Mesenteric fat pad (tissue), 1 donor: ENCODE data around the gene NR2C1. TPM values are rescaled to one million over a fixed set of nuclear protein-coding genes. Genes with fewer than 3 reads are reported as not detected.

Experiments
- DNase-seq: peaks from one replicate; pipeline ENCODE4 v3.0.0-alpha.2; 2020; ENCODE audit warnings: low spot score
- total RNA-seq: library from RNA; stranded (reverse); fragmentation: NEBNext Ultra II Directional; extraction: Animal tissue kit (Norgen Biotek cat#: 25700); gene quantifications from one replicate; pipeline ENCODE4 v1.2.1, GENCODE V29; 2021
- donor health status: DM: yes; HTN: yes; CAD: no.

The NR2C1 gene
- total RNA-seq, 1 donor from 2014 or later: 25.4 TPM

DNA sequence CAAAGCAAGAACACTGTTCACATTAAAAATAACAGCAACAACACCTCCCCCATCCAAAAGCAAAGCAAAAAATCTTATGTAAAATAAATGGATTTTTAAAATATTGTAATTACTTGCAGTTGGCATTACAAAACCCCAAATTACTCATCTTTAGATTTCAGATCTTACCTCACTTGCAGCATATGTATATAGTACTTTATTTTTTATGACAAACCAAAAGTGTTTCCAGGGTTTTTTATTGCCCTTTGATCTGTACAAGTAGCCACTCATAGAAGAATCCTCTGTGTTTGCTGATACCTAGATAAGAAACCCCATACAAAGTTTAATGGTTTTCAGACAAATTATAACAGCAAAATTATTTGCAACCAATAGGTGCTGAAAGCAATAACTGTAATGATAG lies 12.2 kb upstream of the NR2C1 start:
- no peak for DNase-seq

DNA sequence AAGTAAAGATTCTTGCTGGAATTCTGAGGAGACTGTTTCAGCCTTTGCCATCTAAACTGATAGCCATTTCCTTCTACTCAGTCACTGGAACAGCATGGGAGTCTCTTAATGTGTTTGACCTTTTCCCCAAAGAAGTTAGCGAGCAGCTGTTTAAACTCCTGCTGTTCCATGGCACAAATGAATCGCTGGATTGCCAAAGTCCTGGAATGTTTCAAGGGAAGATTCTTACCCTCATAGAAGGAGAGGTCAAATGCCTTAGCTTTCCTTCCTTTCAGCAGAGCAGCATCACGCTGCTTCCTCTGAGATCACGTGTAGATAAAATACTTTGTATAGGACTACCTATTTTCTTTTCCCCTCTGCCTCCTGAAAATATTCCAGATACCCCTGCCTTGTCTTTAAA lies 10.5 kb upstream of the NR2C1 start:
- DNase-seq: no peak

DNA sequence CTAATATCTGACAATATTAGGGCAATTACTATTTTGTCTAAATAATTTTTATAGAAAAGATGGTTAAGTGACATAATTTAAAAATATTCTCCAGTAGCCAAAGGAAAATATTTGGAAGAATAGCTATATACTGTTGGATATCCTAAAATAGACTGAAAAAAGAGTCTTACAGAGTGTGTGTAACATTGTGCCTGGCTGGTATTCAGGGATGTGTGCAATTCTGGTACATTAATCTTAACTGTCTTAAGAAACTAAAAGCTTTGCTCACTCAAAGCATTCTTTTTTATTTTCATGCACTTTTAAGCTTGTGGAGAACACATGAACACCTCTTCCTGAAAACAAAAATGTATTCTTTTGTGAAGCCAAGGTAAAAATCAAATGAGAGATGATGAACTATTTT lies 10.1 kb upstream of the NR2C1 start:
- DNase-seq: no peak

DNA sequence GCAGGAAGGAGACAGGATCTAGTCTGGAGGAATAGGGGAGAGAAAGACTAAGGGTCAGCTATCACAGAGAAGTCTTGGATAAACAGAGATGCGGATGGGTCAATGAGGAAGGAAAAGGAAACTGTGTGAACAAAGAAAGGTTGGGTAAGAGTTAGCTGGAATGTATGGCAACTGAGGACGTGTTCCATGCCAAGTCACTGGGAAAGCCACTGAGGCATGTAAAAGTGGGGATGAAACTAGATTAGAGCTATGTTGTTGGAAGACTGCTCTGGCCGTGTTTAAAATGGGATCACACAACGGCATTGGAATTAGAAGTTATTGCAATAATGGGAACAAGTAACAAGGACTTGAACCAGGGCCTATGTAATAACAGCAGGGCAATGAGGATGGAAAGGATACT lies 3.9 kb upstream of the NR2C1 start:
- no peak for DNase-seq

DNA sequence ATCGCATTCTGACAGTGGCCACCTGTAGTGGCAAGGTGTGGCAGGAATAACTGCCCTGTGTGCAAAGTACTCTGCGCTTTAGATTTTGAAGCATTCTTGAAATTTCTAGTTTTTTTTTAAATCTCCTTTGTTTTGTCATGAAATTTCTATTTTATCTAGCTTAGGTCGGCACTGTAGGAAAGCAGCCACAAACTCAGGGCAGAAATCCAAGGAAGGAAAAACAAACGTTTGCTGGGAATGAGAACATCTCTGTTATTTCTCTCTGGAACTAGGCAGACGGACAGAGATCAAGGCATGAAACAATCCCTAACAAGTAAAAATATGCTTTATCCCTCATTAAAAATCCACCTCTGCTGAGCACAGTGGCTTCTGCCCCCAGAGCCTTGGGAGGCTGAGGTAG lies 1.3 kb upstream of the NR2C1 start:
- no peak for DNase-seq

DNA sequence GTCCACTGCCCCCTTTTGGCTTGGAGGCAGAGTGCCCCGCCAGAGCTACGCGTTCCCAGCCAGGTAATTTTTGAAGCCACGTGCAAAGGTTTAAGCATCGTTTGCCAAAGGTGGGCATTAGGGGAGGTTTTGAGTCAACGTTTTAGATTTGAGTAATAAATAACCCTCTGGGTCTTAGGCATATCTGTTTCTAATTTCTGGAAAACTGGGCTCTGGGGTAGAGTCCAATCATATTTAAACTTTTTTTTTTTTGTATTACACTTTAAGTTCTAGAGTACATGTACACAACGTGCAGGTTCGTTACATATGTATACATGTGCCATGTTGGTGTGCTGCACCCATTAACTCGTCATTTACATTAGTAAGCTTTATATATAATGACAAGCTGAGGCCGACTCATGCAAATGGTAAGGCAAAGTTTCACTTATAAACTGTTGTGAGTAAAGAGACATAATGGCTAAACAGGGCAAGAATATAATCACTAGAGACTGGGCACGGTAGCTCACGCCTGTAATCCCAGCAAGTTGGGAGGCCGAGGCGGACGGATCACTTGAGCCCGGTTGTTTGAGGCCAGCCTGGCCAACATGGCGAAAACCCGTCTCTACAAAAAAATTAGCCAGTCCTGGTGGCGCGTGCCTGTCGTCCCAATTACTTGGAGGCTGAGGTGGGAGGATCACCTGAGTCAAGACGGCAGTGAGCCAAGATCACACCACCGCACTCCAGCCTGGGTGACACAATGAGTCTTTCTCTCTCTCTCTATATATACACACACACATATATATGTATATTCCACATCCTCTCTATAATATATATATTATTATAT lies 491 bp upstream of the NR2C1 start:
- DNase-seq: no peak

DNA sequence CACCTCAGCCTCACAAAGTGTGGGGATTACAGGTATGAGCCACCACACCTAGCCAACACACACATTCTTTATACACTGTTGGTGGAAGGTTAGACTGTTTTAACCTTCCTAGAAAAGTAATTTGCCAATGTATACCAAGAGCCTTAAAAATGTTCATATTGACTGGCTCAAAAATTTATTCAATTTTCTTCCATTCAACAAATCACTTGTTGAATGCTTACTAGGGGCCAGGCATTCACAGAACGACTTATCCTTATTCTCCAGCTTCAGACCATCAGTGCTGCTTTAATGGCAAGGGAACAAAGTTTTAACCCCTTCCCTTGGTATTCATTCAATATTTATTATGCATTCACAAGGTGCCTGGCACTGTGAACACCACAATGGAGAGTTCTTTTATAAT lies 3.0 kb downstream of the NR2C1 start:
- no peak for DNase-seq

DNA sequence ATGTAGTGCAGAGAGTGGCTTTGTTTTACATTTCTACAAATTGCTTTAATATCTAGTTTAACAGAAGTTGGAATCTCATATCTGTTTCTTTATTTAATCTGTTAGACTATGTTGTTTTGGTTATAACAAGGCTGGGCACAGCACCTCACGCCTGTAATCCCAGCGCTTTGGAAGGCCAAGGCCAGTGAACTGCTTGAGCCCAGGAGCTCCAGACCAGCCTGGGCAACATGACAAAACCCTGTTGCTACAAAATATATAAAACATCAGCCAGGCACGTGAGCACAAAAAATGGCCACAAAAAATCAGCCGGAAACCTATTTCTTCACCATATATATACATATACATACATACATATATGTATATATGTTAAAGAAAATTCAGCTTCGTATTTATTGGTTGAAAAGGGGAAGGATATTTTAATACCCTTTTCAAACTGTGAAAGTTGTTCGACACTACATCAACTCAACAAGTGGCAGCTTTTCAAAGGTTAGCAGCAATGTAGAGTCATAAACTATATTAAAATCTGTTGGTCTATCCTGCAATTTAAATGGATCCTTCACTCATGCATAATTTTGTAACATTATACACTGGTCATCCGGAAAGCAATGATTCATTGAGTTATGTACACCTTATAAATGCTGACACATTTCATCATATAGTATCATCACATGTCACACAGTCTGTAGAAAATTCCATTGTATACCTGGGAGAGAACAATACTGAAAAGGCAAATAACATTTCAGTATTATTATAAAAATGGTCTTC lies 7.1 kb downstream of the NR2C1 start:
- DNase-seq: no peak

DNA sequence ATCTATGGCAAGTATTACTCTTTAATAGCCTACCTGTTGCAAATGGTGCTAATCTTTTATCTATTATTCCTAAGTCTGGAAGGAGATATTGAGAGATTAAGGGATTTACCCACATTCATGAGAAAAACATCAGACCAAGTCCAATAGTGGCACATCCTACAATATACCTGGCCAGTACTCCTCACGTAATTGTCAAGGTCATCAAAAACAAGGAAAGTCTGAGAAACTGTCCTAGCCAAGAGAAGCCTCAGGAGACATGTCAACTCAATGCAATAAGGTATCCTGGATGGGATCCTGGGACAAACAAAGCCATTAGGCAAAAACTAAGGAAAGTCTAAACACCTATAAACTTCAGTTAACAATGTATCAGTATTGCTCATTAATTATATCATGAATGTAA lies 12.5 kb downstream of the NR2C1 start:
- DNase-seq: no peak

DNA sequence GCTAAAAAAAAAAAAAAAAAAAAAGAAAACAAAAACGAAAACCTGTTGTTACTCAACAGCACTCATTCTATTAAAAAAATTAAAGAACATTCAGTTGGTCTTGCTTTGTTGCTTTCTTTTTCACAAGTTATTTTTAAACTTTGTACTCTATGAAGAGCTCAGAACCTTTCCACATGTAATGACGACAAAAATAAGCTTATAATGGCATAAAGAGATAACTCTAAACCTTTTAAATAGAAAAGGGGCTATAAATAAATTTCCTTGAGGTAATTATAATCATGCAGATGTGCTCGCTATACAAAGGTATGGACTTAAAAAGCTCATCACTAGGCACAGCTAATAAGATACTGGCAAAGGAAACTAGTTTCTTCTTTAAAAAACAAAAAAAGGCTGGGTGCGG lies 13.4 kb downstream of the NR2C1 start:
- DNase-seq: no peak

DNA sequence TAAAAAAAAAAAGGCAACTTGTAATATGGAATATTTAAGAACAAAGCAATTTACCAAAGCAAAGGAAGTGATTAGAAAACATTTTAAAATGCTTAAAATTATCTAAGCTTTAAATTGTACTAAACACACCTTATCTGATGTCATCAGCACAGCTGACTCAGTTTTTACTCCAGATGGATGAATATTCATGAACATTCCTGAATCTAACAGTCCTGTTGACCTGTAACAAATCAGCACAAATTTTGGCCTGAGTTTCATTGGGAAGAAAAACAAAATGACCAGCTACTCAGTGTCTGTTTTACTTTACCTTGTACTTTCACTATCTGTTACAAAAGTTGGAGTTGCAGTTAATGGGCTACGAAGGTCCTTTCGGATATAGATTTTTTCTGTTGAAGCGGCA lies 16.0 kb downstream of the NR2C1 start:
- DNase-seq: no peak

DNA sequence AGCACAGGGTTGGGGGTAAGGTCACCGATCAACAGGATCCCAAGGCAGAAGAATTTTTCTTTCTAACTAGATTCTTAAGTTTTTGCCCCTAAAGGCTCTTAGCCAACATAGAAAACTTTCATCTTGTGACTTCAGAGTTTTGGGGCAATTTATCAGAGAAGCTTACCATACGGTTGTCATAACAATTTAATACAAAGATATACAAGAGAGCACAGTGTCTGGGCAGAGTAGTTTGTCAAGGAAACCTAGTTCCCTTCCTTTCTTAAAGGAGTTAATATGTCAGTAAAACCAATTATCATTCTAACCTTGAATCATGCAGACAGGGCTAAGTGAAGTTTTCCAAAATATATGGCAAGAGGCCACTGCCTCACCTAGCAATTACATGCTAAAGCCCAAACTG lies 18.4 kb downstream of the NR2C1 start:
- DNase-seq: no peak

DNA sequence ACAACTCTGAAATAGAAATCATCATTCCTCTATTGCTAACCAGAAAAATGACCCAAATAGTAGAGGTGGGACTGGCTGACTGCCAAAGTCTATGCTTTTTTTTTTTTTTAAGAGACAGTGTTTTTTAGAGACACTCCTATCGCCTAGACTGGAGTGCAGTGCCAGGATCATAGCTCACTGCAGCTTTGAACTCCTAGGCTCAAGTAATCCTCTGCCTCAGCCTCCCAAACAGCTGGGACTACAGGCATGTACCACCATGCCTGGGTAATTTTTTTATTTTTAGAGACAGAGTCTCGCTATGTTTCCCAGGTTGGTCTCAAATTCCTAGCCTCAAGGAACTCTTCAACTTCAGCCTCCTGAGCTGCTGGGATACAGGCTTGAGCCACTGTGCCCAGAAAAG lies 19.2 kb downstream of the NR2C1 start:
- DNase-seq: no peak

DNA sequence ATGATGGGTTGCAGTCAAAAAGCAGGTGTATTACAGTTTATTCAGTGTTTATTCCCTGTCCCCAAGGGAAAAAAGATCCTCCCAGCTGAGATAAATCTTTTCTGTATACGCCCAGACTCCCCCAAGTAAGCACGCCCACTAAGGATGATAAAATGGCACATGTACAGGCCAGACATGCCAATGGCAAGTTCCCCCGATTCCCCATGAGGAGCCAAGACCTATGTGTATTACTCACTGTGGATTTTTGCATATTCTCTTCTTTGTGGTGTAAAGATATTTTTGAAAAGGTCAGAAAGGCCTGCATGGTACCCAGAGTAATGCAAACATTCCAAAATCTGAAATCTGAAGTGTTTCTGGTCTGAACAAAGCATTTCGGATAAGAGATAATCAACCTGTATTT lies 22.2 kb downstream of the NR2C1 start:
- DNase-seq: no peak

DNA sequence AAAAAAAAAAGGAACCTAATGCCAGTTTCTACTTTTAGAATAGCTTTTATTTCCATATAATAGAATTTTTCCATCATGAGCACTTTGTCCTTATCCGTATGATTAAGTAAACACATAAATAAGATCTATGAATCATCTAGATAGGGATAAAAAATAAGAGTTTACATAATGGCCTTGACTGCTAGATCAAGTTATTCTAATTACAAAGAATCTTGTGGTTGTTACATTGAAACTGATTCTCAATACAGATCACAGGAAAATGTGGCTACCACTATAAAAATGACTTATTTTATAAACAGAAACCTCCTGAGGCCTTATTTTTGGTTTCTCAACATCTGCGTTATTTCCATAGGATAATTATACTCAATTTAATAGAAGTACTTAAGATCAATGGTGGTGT lies 35.5 kb downstream of the NR2C1 start:
- DNase-seq: no peak

DNA sequence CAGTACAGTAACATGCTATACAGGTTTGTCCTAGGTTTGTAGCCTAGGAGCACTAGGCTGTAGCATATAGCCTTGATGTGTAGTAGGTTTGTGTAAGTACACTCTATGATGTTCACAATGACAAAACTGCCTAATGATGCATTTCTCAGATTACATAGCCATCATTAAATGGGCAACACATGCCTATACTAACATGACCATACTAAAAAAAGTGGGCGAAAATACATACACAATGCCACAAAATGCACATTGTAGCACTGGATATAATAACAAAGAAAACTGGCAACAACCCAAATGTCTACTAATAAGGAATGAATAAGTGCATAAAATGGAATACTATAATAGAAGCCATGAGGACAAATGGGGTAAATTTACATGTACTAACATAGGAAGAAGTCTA lies 38.7 kb downstream of the NR2C1 start:
- DNase-seq: no peak

DNA sequence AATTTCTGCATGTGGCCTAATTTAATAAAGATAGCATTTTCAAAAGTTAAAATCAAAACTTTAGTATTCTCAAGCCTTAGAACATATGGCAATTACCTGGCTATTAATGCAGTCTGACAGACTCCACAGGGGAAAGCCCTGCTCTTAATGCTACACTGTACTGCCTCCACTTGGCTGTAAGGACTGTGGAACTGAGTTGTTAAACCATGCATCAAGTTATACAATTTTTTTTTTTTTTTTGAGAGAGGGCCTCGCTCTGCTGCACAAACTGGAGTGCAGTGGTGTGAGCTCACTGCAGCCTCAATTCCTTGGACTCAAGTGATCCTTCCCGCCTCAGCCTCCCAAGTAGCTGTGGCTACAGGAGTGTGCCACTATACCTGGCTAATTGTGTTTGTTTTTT lies 50.9 kb downstream of the NR2C1 start:
- DNase-seq: no peak

DNA sequence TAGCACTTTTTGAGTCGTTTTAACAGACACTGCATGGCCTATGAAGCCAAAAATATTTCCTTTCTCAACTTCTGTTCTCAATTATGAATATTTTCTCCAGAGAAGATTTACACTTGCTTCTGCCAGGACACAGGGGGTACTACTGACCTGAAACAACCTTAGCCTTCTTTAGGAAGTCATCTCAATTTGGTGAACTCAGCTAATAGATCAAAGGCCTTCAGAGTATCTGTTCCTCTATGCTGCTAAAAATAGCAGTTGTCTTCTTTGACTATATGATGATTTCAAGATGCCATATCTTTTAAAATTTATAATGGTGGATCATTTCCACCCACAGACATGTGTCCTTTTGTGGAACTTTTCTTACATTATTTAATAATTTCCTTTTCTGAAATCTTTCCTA lies 55.9 kb downstream of the NR2C1 start:
- no peak for DNase-seq

DNA sequence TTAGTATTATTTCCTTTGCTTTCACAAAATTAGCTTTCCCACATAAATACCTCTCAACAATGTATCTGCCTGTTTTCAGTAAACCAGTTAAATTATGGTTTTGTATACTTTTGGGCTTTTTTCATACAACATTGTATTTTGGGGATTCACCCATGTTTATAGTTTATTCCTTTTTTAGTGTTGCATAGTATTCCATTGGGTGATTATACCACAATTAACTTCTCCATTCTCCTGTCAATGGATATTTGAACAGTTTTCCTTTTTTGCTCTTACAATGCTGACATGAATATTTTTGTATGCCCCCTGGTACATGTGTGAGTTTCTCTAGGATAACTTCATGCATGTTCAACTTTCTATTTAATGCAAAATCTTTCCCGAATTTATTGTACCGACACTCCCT lies 57.3 kb downstream of the NR2C1 start:
- no peak for DNase-seq

DNA sequence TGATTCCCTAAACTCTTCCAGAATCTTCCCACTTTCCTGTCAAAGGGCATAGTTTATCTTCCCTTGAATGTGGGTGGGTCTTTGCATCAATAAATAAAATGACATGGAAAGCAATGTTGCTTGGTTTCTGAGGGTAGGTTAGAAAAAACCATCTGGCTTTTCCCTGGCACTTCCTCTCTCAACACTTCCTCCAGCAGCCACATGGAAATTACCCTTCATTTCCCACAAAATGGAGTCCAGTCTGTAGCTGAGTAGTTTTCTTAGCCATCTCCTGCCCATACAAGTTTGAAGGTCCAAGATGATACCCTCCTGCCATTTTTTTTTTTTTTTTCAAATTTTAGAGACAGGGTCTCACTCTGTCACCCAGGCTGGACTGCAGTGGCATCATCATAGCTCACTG lies 58.9 kb downstream of the NR2C1 start:
- no peak for DNase-seq

DNA sequence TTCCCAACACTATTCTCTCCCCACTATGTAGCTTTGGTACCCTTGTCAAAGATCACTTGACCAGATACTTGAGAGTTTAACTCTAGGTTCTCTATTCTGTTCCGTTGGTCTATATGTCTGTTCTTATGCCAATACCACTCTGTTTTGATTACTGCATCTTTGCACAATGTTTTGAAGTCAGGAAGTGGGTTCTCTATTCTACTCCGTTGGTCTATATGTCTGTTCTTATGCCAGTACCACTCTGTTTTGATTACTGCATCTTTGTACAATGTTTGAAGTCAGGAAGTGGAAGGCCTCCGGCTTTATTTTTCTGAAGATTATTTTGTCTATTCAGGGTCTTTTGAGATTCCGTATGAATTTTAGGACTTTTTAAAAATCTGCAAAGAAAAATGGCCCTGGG lies 67.2 kb downstream of the NR2C1 start:
- no peak for DNase-seq

DNA sequence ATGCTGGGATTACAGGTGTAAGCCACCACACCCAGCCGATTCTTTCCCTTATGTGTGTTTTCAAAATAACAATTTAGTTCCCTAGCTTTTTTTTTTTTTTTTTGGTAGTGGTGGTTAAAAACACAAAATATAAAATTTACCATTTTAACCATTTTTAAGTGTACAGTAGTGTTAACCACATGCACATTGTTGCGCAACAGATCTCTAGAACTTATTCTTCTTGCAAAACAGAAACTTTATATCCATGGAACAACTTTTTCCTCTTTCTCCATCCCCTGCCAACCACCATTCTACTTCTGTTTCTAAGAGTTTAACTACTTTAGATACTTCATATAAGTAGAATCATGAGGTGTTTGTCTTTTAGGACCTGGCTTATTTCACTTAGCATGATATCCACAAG lies 68.8 kb downstream of the NR2C1 start:
- no peak for DNase-seq

DNA sequence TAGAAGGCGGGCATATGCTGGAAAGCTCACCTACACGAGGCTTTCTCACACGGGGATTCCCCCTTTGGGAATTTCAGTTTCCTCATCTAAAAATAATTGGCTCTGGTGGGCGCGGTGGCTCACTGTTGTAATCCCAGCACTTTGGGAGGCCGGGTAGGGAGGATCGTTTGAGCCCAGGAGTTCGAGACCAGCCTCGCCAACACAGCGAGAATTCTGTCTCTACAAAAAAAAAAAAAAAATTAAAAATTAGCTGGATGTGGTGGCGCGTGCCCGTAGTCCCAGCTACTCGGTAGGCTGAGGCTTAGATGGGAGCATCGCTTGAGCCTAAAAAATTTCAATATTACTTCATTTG lies 69.5 kb downstream of the NR2C1 start:
- DNase-seq: no peak
